GM12874 (cell line): ENCODE data around the gene NCDN.

Experiments
- CTCF ChIP-seq: IDR thresholded peaks from 2 replicates; pipeline ENCODE4 v1.5.1; 2011; ENCODE audit warnings: low read depth, mild to moderate bottlenecking, control low read depth, low read length, moderate library complexity; ENCODE audit not compliant: insufficient read depth

The NCDN gene

GRCh38 chr1:35537806-35538205 is 19.8 kb upstream of the NCDN start:
- TF ChIP-seq CTCF, result no peak

GRCh38 chr1:35539073-35539823 is 18.4 kb upstream of the NCDN start:
- no peak for TF ChIP-seq CTCF

- no peak for TF ChIP-seq CTCF
Measured at GRCh38 chr1:35539824-35540261, 17.8 kb upstream of the NCDN start.

GRCh38 chr1:35544976-35545375 is 12.6 kb upstream of the NCDN start:
- peak; percentile 55 for TF ChIP-seq CTCF

GRCh38 chr1:35546614-35547013 is 11.0 kb upstream of the NCDN start:
- TF ChIP-seq CTCF, result no peak

GRCh38 chr1:35553851-35554250 is 3.7 kb upstream of the NCDN start:
- TF ChIP-seq CTCF, result no peak

- TF ChIP-seq CTCF, result no peak
Measured at GRCh38 chr1:35554266-35555211, 3.1 kb upstream of the NCDN start.
